MV-4-11 (cell line): ENCODE measurements around the gene KRTAP10-6.
"Not testable (repeated sequence)": the region's sequence is repeated elsewhere in the genome, so short reads cannot be mapped to it uniquely, and the experiment has no call there.

Experiments
- DNase-seq: peaks from one replicate; lab custom pipeline; 2025; lab: John Stamatoyannopoulos, UW

KRTAP10-6 gene

GRCh38 chr21:44599264-44600029 lies 7.1 kb upstream of the KRTAP10-6 start:
- DNase-seq: no peak

- DNase-seq: no peak
Measured at GRCh38 chr21:44598061-44598460, 5.8 kb upstream of the KRTAP10-6 start.

- no peak for DNase-seq
Measured at GRCh38 chr21:44596068-44596725, 3.9 kb upstream of the KRTAP10-6 start.

- no peak for DNase-seq
Measured at GRCh38 chr21:44595524-44595923, 3.2 kb upstream of the KRTAP10-6 start.

GRCh38 chr21:44594406-44594916 lies 2.2 kb upstream of the KRTAP10-6 start:
- no peak for DNase-seq

GRCh38 chr21:44593598-44594405 lies 1.5 kb upstream of the KRTAP10-6 start:
- DNase-seq: peak; percentile 31

- DNase-seq: not testable (repeated sequence)
Measured at GRCh38 chr21:44591801-44592130, 539 bp downstream of the KRTAP10-6 start.

- DNase-seq: not testable (repeated sequence)
Measured at GRCh38 chr21:44590897-44591800, 1.2 kb downstream of the KRTAP10-6 start.

- DNase-seq: no peak
Measured at GRCh38 chr21:44590311-44590721, 2.0 kb downstream of the KRTAP10-6 start.

- DNase-seq: no peak
Measured at GRCh38 chr21:44589586-44590305, 2.6 kb downstream of the KRTAP10-6 start.

- no peak for DNase-seq
Measured at GRCh38 chr21:44589094-44589493, 3.2 kb downstream of the KRTAP10-6 start.

GRCh38 chr21:44585892-44586291 lies 6.4 kb downstream of the KRTAP10-6 start:
- DNase-seq: no peak

GRCh38 chr21:44583800-44584147 lies 8.5 kb downstream of the KRTAP10-6 start:
- no peak for DNase-seq

- DNase-seq: no peak
Measured at GRCh38 chr21:44583089-44583799, 9.1 kb downstream of the KRTAP10-6 start.

- no peak for DNase-seq
Measured at GRCh38 chr21:44582055-44582454, 10.2 kb downstream of the KRTAP10-6 start.

- DNase-seq: no peak
Measured at GRCh38 chr21:44581158-44581557, 11.1 kb downstream of the KRTAP10-6 start.

- not testable (repeated sequence) for DNase-seq
Measured at GRCh38 chr21:44580231-44580821, 12.0 kb downstream of the KRTAP10-6 start, which contains the start of gene KRTAP10-5. TSS of gene KRTAP10-5 (minus strand) at chr21:44580604. CDS start at chr21:44580578, 26 bp downstream.

- no peak for DNase-seq
Measured at GRCh38 chr21:44579833-44580144, 12.5 kb downstream of the KRTAP10-6 start.

- DNase-seq: no peak
Measured at GRCh38 chr21:44579056-44579832, 13.1 kb downstream of the KRTAP10-6 start.
